MCF 10A (cell line): Measurements from ENCODE around the gene MLLT6. TPM values are rescaled to one million over a fixed set of nuclear protein-coding genes. Genes with fewer than 3 reads are reported as not detected.

Source experiments
- BruUV-seq: library from RNA; stranded (reverse); fragments of 400-500 nt; replicated peaks from 2 replicates; lab custom pipeline; 2021; lab: Mats Ljungman, UMichigan
- CTCF ChIA-PET: fragments of 300-600 bp; sonication (Branson Sonifier 250); formaldehyde crosslinking; extraction: SDS; loops from one replicate; lab custom pipeline; 2021; ENCODE audit warnings: antibody characterized with exemption, inconsistent platforms; lab: Yijun Ruan, JAX
- POLR2A ChIA-PET: fragments of 300-600, 350-650 bp; sonication (Branson Sonifier 250); formaldehyde crosslinking; extraction: SDS; loops from one replicate; lab custom pipeline; 2020; ENCODE audit warnings: antibody characterized with exemption, inconsistent platforms; lab: Yijun Ruan, JAX
- DNase-seq: peaks from one replicate; pipeline ENCODE4 v3.0.0-alpha.2; 2018; ENCODE audit not compliant: unreplicated experiment
- H3K27ac Mint-ChIP-seq: one replicate; pipeline ENCODE4 v1.8.0; 2022; ENCODE audit warnings: mild to moderate bottlenecking, low read depth, mixed read lengths; ENCODE audit not compliant: unreplicated experiment
- H3K27me3 Mint-ChIP-seq: one replicate; pipeline ENCODE4 v1.8.0; 2022; ENCODE audit warnings: mixed read lengths; ENCODE audit not compliant: insufficient read depth, unreplicated experiment
- H3K36me3 Mint-ChIP-seq: one replicate; pipeline ENCODE4 v1.8.0; 2022; ENCODE audit warnings: mild to moderate bottlenecking, moderate library complexity, mixed read lengths; ENCODE audit not compliant: insufficient read depth, unreplicated experiment
- H3K4me1 Mint-ChIP-seq: one replicate; pipeline ENCODE4 v1.8.0; 2022; ENCODE audit warnings: mixed read lengths; ENCODE audit not compliant: insufficient read depth, unreplicated experiment
- H3K4me3 Mint-ChIP-seq: one replicate; pipeline ENCODE4 v1.8.0; 2022; ENCODE audit warnings: mild to moderate bottlenecking, moderate library complexity, mixed read lengths; ENCODE audit not compliant: unreplicated experiment
- H3K9me3 Mint-ChIP-seq: one replicate; pipeline ENCODE4 v1.8.0; 2022; ENCODE audit warnings: mixed read lengths; ENCODE audit not compliant: unreplicated experiment
- CTCF ChIP-seq: fragments of 200-600 bp; IDR thresholded peaks from one replicate; pipeline ENCODE4 v1.8.0; 2022; ENCODE audit warnings: antibody characterized with exemption, mild to moderate bottlenecking; ENCODE audit not compliant: unreplicated experiment
- intact Hi-C: fragments of 100-400 bp; cut with micrococcal nuclease; formaldehyde crosslinking; loops from 2 replicates; pipeline ENCODE4 v1.14.1; 2022
- total RNA-seq: library from RNA; stranded (reverse); gene quantifications from 2 replicates; pipeline ENCODE4 v1.2.3, GENCODE V29; 2022

MLLT6 gene
- total RNA-seq, 1 experiment from 2014 or later: 65.3 TPM

DNA sequence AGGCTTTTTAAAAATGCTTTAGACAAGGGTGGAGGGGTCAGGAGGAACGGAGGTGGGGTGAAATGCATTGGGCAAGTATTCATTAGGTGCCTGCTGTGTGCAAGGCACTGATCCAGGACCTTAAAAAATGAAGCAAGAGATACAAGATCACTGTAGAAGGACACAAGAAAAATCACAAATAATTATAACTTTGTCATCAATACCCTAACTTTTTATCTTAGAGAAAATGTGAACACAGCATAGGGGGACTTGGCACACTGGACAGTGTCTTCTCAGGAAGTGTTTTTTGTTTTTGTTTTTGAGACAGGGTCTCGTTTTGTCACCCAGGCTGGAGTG, 37.3 kb upstream of the MLLT6 start:
- BruUV-seq: no TSS peak
- Mint-ChIP-seq H3K27me3 (peaks cover 19% of the 10 kb centered on the region), H3K4me3 (no peak overlapping the region), H3K36me3 (no peaks in the 10 kb centered on the region), H3K4me1 (peaks cover 6% of the 10 kb centered on the region), H3K27ac (no peak overlapping the region), H3K9me3 (no peaks in the 10 kb centered on the region)
- intact Hi-C loops: loop anchor here (1.0 kb wide), 4 partner anchors 83 to 244 kb away; no protein-coding TSS in a partner anchor
- TF ChIP-seq CTCF: no peak
- ChIA-PET CTCF (interaction anchor here (0.6 to 8.0 kb wide), 26 partner anchors 9 to 744 kb away, joined by 3 to 73 read pairs (median 5); no protein-coding TSS in a partner anchor), POLR2A (interaction anchor here (0.7 to 1.9 kb wide), 8 partner anchors 9 to 175 kb away, joined by 3 to 9 read pairs (median 4); partner anchors contain the start of gene PSMB3)
- DNase-seq: no peak

GRCh38 chr17:38669520-38669919, 35.6 kb upstream of the MLLT6 start:
- no peak overlapping the region for H3K4me3 Mint-ChIP-seq
- DNase-seq: no peak
- no peaks in the 10 kb centered on the region for H3K36me3 Mint-ChIP-seq
- TF ChIP-seq CTCF: no peak
- intact Hi-C loops: no loop called here
- CTCF ChIA-PET: interaction anchor here (0.6 to 8.0 kb wide), 10 partner anchors 9 to 184 kb away, joined by 3 to 73 read pairs (median 4); no protein-coding TSS in a partner anchor
- POLR2A ChIA-PET: interaction anchor here (1.4 kb wide), 1 partner anchor 111 kb away, joined by 5 read pairs; no protein-coding TSS in a partner anchor
- no TSS peak for BruUV-seq
- H3K27me3 Mint-ChIP-seq: peaks cover 19% of the 10 kb centered on the region
- H3K27ac Mint-ChIP-seq: no peak overlapping the region
- H3K4me1 Mint-ChIP-seq: peaks cover 6% of the 10 kb centered on the region
- H3K9me3 Mint-ChIP-seq: no peaks in the 10 kb centered on the region

DNA sequence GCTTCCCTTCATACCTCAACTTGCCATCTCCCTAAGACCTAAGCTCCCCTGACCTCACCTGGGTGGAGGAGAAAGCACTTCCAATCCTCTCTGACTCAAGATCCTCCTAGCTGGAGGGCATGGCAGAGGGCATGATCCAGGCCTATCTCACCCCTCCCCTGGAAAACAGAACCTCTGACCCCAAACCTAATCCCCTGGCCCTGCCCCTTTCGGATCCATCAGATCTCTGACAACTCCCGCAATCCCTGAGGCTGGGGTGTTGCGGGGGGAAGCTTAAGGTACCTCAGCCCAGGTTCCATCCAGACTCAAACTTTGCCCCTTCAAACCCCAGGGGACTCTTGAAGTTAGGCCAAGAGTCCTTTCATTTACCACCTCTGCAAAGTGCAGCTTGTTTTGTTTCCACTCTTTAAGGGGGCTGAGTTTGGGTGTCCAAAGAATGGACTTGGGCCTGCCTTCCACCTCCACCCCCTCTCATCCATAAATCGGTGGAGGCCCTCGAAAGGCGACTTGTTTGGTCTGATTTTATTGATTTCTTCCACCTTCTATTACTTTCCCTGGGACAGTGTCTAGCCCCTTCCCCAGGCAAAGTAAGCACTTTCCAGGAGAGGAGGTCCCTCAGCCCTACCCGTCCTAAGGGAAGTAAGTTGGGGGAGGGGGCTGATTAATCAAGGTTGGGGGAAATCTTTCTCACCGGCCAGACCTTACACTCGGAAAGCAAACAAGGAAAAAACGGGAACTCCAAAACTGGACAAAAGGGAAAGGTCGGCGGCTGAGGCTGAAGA, 32.9 kb upstream of the MLLT6 start:
- intact Hi-C loops: loop anchor here (10.0 kb wide), 1 partner anchor 483 kb away; the partner anchor contains the start of gene PLXDC1
- peaks cover 19% of the 10 kb centered on the region for H3K4me1 Mint-ChIP-seq
- no peak overlapping the region for H3K4me3 Mint-ChIP-seq
- BruUV-seq: TSS peak; percentile 39
- no peak for DNase-seq
- H3K27ac Mint-ChIP-seq: no peak overlapping the region
- peaks cover 5% of the 10 kb centered on the region for H3K36me3 Mint-ChIP-seq
- peaks cover 19% of the 10 kb centered on the region for H3K27me3 Mint-ChIP-seq
- H3K9me3 Mint-ChIP-seq: no peaks in the 10 kb centered on the region
- CTCF ChIA-PET: interaction anchor here (0.5 to 1.0 kb wide), 3 partner anchors 113 to 189 kb away, joined by 3 to 4 read pairs (median 3); no protein-coding TSS in a partner anchor
- TF ChIP-seq CTCF: no peak
- POLR2A ChIA-PET: interaction anchor here (0.6 to 0.7 kb wide), 2 partner anchors 19 to 117 kb away, joined by 3 read pairs; no protein-coding TSS in a partner anchor
